Tibial nerve (tissue), 4 donors: ENCODE measurements around the gene LMF2. TPM values are rescaled to one million over a fixed set of nuclear protein-coding genes. Genes with fewer than 3 reads are reported as not detected.

Source experiments
- DNase-seq, 2 donors: peaks; one replicate each; pipeline ENCODE4 v3.0.0-alpha.2; 2019; ENCODE audit warnings: low spot score in 2 of 2
- H3K27ac ChIP-seq, 4 donors: fragments of 200-600 bp; sonication (generic) in 3 of 4; one replicate each; pipeline ENCODE4 v1.5.1; 2017 to 2019; ENCODE audit warnings: mild to moderate bottlenecking in 1 of 4
- H3K27me3 ChIP-seq, 2 donors: fragments of 200-600 bp; sonication (generic) in 1 of 2; one replicate each; pipeline versions ENCODE4 v1.5.1 to v1.6.0; 2017 to 2019
- H3K36me3 ChIP-seq, 3 donors: fragments of 200-600 bp; sonication (generic); one replicate each; pipeline ENCODE4 v1.5.1; 2018 to 2019
- H3K4me1 ChIP-seq, 4 donors: fragments of 200-600 bp; sonication (generic) in 3 of 4; one replicate each; pipeline ENCODE4 v1.5.1; 2017 to 2019
- H3K4me3 ChIP-seq, 4 donors: fragments of 200-600 bp; sonication (generic) in 3 of 4; one replicate each; pipeline ENCODE4 v1.5.1; 2017 to 2019; ENCODE audit warnings: mild to moderate bottlenecking in 1 of 4, moderate library complexity in 1 of 4
- H3K9me3 ChIP-seq, 4 donors: fragments of 200-600 bp; sonication (generic) in 3 of 4; one replicate each; pipeline ENCODE4 v1.5.1; 2017 to 2019
- EP300 ChIP-seq, 2 donors: sonication (generic); formaldehyde crosslinking; IDR thresholded peaks; one replicate each; pipeline ENCODE4 v1.6.1; 2017; ENCODE audit warnings: antibody characterized with exemption in 2 of 2, mild to moderate bottlenecking in 1 of 2
- POLR2A ChIP-seq, 2 donors: fragments of 450-650 bp; IDR thresholded peaks; one replicate each; pipeline ENCODE4 v1.6.1; 2017; ENCODE audit warnings: antibody characterized with exemption in 2 of 2, mild to moderate bottlenecking in 2 of 2, moderate library complexity in 2 of 2
- WGBS, 2 donors: methylation state at CpG; one replicate each; pipeline ENCODE4 v1.1.5; 2018; 5-methylcytosine and 5-hydroxymethylcytosine counted together
- total RNA-seq, 4 donors: library from RNA; depleted of rRNA; stranded (reverse); fragments of >200 nt; gene quantifications; one replicate each; pipeline ENCODE4 v1.1.0, GENCODE V29; 2016
- TF ChIP-seq, protein P1 (sequence below), 5 experiments: fragments of 200-600 bp in 3 of 5; fragments of 450-650 bp in 2 of 5; sonication (generic) in 3 of 5; IDR thresholded peaks; one replicate each; pipeline ENCODE4 v1.5.1; 2016 to 2019; ENCODE audit warnings: antibody characterized with exemption in 5 of 5, mild to moderate bottlenecking in 3 of 5, moderate library complexity in 2 of 5

The LMF2 gene
- total RNA-seq, 4 donors from 2014 or later = 53.7 to 85.2 (median 58.1) TPM

GRCh38 chr22:50459496-50460140 lies 47.9 kb downstream of the LMF2 start:
- H3K4me1 ChIP-seq = no peaks in the 10 kb centered on the region
- WGBS, 2 donors = 94 to 95% methylated on average over 35 of the region's 41 CpGs
- H3K9me3 ChIP-seq = no peaks in the 10 kb centered on the region
- peaks cover 6 to 100% (median 68%) of the 10 kb centered on the region in 3 donors for H3K36me3 ChIP-seq
- H3K27ac ChIP-seq = no peak overlapping the region
- TF ChIP-seq POLR2A (IDR thresholded peaks at IDR 0.05) (no peak), EP300 (IDR thresholded peaks at IDR 0.05) (no peak)
- TF ChIP-seq, protein P1, sequence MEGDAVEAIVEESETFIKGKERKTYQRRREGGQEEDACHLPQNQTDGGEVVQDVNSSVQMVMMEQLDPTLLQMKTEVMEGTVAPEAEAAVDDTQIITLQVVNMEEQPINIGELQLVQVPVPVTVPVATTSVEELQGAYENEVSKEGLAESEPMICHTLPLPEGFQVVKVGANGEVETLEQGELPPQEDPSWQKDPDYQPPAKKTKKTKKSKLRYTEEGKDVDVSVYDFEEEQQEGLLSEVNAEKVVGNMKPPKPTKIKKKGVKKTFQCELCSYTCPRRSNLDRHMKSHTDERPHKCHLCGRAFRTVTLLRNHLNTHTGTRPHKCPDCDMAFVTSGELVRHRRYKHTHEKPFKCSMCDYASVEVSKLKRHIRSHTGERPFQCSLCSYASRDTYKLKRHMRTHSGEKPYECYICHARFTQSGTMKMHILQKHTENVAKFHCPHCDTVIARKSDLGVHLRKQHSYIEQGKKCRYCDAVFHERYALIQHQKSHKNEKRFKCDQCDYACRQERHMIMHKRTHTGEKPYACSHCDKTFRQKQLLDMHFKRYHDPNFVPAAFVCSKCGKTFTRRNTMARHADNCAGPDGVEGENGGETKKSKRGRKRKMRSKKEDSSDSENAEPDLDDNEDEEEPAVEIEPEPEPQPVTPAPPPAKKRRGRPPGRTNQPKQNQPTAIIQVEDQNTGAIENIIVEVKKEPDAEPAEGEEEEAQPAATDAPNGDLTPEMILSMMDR (IDR thresholded peaks at IDR 0.05) = no peak
- no peaks in the 10 kb centered on the region for H3K27me3 ChIP-seq
- no peak for DNase-seq
- no peak overlapping the region for H3K4me3 ChIP-seq

GRCh38 chr22:50459016-50459415 lies 48.5 kb downstream of the LMF2 start:
- Histone ChIP-seq H3K27ac (no peak overlapping the region), H3K9me3 (no peaks in the 10 kb centered on the region), H3K4me1 (no peaks in the 10 kb centered on the region), H3K4me3 (no peak overlapping the region), H3K27me3 (no peaks in the 10 kb centered on the region), H3K36me3 (peaks cover 6 to 100% (median 66%) of the 10 kb centered on the region in 3 donors)
- TF ChIP-seq POLR2A (IDR thresholded peaks at IDR 0.05) (no peak), EP300 (IDR thresholded peaks at IDR 0.05) (no peak)
- TF ChIP-seq, protein P1 (IDR thresholded peaks at IDR 0.05) = no peak
- WGBS, 2 donors = 88 to 90% methylated on average over 21 to 22 of the region's 22 CpGs
- DNase-seq = no peak

DNA sequence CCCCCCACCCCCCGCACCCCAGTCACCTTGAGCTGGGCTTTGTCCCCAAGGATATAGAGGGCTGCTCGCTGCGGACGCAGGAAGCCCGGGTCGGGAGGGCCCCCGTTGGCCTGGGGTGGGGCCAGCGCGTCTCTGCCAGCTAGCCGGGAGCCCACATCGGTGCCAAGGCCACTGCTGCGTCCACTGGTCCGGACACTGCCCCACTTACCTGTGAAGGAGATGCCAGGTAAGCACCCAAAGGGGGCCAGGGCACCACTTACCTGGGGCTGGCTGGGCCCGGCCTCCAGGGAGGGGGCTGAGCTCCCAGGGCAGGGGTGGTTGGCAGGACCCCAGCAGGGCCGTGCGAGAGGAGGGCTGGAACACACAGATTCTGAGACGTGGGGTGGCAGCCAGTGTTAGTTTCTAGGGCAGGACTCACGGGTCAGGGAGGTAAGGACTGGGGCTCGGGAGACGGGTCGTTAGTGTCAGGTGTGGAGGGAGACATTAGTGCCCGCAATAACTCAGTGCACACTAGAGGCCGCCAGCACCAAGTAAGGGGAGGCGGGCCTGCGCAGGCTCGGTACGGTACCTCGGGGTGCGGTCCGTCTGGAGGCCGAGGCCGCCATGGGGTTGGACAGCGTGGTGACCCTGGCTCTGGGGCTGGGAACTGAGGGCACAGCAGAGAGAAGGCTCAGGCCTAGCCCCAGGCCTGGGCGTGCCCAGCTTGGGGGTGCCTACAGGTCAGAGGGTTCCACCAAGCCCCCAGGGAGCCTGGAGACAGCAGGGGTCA lies 50.9 kb downstream of the LMF2 start:
- peaks cover 3 to 89% (median 52%) of the 10 kb centered on the region in 3 donors for H3K36me3 ChIP-seq
- no peaks in the 10 kb centered on the region for H3K9me3 ChIP-seq
- H3K27ac ChIP-seq = no peak overlapping the region
- WGBS, 2 donors = 76 to 88% methylated on average over 12 to 15 of the region's 34 CpGs
- no peaks in the 10 kb centered on the region for H3K4me1 ChIP-seq
- TF ChIP-seq, protein P1 (IDR thresholded peaks at IDR 0.05) = no peak
- no peak for TF ChIP-seq EP300 (IDR thresholded peaks at IDR 0.05)
- TF ChIP-seq POLR2A (IDR thresholded peaks at IDR 0.05) = no peak
- DNase-seq = no peak
- H3K27me3 ChIP-seq = no peaks in the 10 kb centered on the region
- H3K4me3 ChIP-seq = no peak overlapping the region

DNA sequence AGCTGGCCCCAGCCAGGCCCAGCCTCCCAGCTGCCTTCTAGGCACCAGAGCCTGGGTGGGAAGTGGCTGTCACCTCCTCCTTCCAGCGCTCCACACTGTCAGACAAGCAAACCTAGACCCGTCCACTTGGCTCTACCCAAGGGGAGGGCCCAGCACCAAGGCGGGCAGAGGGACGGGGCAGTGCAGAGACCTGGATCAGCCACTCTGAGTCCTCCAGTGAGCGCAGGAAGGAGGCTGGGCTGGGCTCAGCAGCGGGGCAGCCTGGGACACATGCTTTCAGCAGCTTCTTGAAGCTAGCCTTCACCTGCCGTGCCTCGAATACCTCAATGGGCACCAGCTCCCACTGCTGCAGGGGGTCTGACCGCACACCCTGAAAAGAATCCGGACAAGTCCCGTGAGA lies 51.5 kb downstream of the LMF2 start:
- Histone ChIP-seq H3K36me3 (peaks cover 3 to 89% (median 45%) of the 10 kb centered on the region in 3 donors), H3K4me1 (no peaks in the 10 kb centered on the region), H3K27me3 (no peaks in the 10 kb centered on the region), H3K27ac (no peak overlapping the region), H3K4me3 (no peak overlapping the region), H3K9me3 (no peaks in the 10 kb centered on the region)
- WGBS, 2 donors = 90 to 95% methylated on average over 10 to 11 of the region's 11 CpGs
- TF ChIP-seq, protein P1 (IDR thresholded peaks at IDR 0.05) = no peak
- no peak for TF ChIP-seq POLR2A (IDR thresholded peaks at IDR 0.05)
- TF ChIP-seq EP300 (IDR thresholded peaks at IDR 0.05) = no peak
- DNase-seq = no peak

GRCh38 chr22:50455201-50455600 lies 52.3 kb downstream of the LMF2 start:
- H3K9me3 ChIP-seq = no peaks in the 10 kb centered on the region
- no peaks in the 10 kb centered on the region for H3K27me3 ChIP-seq
- no peak overlapping the region for H3K27ac ChIP-seq
- 93 to 96% methylated on average over 14 to 17 of the region's 18 CpGs for WGBS, 2 donors
- no peak overlapping the region for H3K4me3 ChIP-seq
- no peaks in the 10 kb centered on the region for H3K4me1 ChIP-seq
- TF ChIP-seq POLR2A (IDR thresholded peaks at IDR 0.05) (no peak), EP300 (IDR thresholded peaks at IDR 0.05) (no peak)
- TF ChIP-seq, protein P1 (IDR thresholded peaks at IDR 0.05) = no peak
- no peak for DNase-seq
- peaks cover 2 to 89% (median 42%) of the 10 kb centered on the region in 3 donors for H3K36me3 ChIP-seq
